RWPE2 (cell line): Measurements from ENCODE around the gene P3H2.

Source experiments
- ATAC-seq: fragments of 200-7000 bp; cut with Tn5 transposase; 3 replicates; pipeline ENCODE4 v1.9.1; 2021; ENCODE audit warnings: low read depth
- DNase-seq: peaks from one replicate; pipeline ENCODE4 v3.0.0-alpha.2; 2020; ENCODE audit warnings: low spot score
- H3K27ac ChIP-seq: fragments of 450-650 bp; 2 replicates; pipeline ENCODE4 v1.5.1; 2017; ENCODE audit warnings: mild to moderate bottlenecking; ENCODE audit not compliant: poor library complexity, severe bottlenecking
- H3K27me3 ChIP-seq: fragments of 250-450 bp; sonication (Bioruptor Pico); 2 replicates; pipeline ENCODE4 v1.5.1; 2021; ENCODE audit warnings: mild to moderate bottlenecking, moderate library complexity; ENCODE audit not compliant: insufficient read depth, poor library complexity, severe bottlenecking
- H3K36me3 ChIP-seq: fragments of 250-450 bp; sonication (Bioruptor Pico); 2 replicates; pipeline ENCODE4 v1.5.1; 2020; ENCODE audit warnings: low read depth, mild to moderate bottlenecking, moderate library complexity
- H3K4me1 ChIP-seq: fragments of 250-450 bp; sonication (Bioruptor Pico); 2 replicates; pipeline ENCODE4 v1.5.1; 2021; ENCODE audit warnings: mild to moderate bottlenecking, moderate library complexity; ENCODE audit not compliant: insufficient read depth, poor library complexity, severe bottlenecking
- H3K4me3 ChIP-seq: fragments of 250-450 bp; sonication (Bioruptor Pico); 2 replicates; pipeline ENCODE4 v1.5.1; 2021; ENCODE audit warnings: mild to moderate bottlenecking, moderate library complexity; ENCODE audit not compliant: severe bottlenecking
- H3K9me3 ChIP-seq: fragments of 250-450 bp; sonication (Bioruptor Pico); 2 replicates; pipeline ENCODE4 v1.5.1; 2021; ENCODE audit warnings: mild to moderate bottlenecking, moderate library complexity; ENCODE audit not compliant: severe bottlenecking
- CTCF ChIP-seq: fragments of 450-650 bp; IDR thresholded peaks from one replicate; pipeline ENCODE4 v1.5.1; 2017; ENCODE audit warnings: mild to moderate bottlenecking, moderate library complexity; ENCODE audit not compliant: poor library complexity, severe bottlenecking

Gene P3H2

DNA sequence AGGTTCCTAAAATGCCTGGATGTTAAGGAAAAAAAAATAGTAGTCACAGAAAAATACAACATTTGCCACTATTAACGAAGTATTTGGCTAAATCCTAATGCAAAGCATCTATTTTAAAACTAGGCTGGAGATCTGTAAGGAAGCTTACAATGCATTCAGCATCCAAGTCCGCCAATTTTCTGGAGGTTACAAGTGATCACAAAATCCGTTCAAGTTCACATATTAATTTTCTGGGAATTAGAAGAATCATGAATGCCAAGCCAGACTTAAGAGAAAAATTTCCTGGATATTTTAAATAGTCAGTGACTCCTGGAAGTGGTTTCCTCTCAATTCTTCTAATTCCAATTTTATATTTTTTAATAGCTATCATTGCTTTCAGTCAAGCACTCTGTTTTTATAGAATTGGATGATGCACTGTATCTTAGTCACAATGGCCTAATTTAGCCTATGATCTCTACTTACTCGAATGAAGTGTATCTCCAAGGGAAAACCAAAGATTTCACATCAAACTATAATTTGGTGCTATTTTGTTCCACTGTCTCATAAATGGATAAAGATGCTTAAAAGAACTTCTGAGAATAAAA, 60.4 kb downstream of the P3H2 start:
- DNase-seq (no peak), ATAC-seq (no peak)
- H3K4me3 ChIP-seq, result no peak overlapping the region
- peaks cover 8% of the 10 kb centered on the region for H3K4me1 ChIP-seq
- no peak for TF ChIP-seq CTCF
- H3K36me3 ChIP-seq, result no peaks in the 10 kb centered on the region
- H3K27me3 ChIP-seq, result no peaks in the 10 kb centered on the region
- no peak overlapping the region for H3K27ac ChIP-seq
- no peaks in the 10 kb centered on the region for H3K9me3 ChIP-seq

DNA sequence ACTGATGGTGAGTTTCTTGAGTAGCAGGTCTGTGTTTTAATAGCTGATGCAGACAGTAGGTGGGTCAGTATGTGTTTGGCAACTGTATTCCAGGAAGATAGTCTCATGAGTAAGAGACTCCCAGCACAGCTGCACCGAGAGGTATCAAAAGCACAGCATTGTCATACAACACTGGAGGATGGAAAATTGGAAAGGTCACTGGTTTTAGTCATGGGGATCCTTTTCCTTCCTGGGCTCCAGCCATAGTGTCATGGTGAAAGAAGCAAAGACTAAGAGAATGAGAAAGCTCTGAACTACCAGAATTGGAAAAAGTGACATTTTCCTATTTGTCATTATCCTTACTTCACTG, 61.5 kb downstream of the P3H2 start:
- Histone ChIP-seq H3K4me1 (peaks cover 8% of the 10 kb centered on the region), H3K27ac (no peak overlapping the region), H3K4me3 (no peak overlapping the region), H3K9me3 (no peaks in the 10 kb centered on the region), H3K36me3 (no peaks in the 10 kb centered on the region), H3K27me3 (no peaks in the 10 kb centered on the region)
- no peak for ATAC-seq
- no peak for DNase-seq
- no peak for TF ChIP-seq CTCF

DNA sequence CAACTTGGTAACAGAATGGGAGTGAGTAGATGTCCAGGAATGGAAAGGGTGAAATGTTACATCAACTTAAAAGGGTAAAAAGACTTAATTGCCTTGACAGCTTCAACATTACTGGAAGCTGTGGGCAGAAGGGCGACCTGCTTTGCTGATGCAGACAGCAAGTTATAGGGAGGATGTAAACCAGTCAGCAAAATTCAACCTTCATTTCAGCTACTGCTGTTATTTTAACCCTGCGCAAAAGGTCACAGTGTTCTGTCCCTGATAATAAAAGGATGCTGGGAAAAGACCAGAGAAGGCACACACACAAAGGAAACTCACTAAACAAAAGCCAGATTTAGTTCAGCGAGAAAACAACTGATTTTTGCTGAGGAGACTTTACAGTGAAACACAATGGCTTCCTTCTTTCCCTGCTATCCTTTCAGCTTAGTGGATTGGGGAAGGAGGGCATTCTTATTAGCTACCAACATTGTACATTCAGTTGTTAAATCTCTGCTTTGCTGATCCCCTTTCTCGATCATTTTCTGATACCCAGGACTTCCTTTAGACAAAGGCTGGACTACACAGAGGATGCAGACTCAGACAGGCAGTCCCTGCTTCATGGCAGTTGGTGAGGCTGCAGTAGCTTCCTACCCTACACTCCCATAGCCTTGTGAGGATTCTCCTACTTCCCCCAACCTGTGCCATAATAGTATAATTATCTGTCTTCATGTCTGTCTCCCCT, 62.0 kb downstream of the P3H2 start:
- H3K9me3 ChIP-seq, result no peaks in the 10 kb centered on the region
- ATAC-seq, result no peak
- H3K36me3 ChIP-seq, result no peaks in the 10 kb centered on the region
- TF ChIP-seq CTCF, result no peak
- H3K4me3 ChIP-seq, result no peak overlapping the region
- H3K4me1 ChIP-seq, result peaks cover 12% of the 10 kb centered on the region
- H3K27ac ChIP-seq, result no peak overlapping the region
- no peak for DNase-seq
- no peaks in the 10 kb centered on the region for H3K27me3 ChIP-seq

- ATAC-seq (no peak), DNase-seq (no peak)
- Histone ChIP-seq H3K27ac (no peak overlapping the region), H3K4me1 (peaks cover 9% of the 10 kb centered on the region), H3K4me3 (no peak overlapping the region), H3K9me3 (no peaks in the 10 kb centered on the region), H3K27me3 (no peaks in the 10 kb centered on the region), H3K36me3 (no peaks in the 10 kb centered on the region)
- no peak for TF ChIP-seq CTCF
Observed at GRCh38 chr3:190056742-190057141, 64.0 kb downstream of the P3H2 start.

GRCh38 chr3:190055773-190056172, 64.9 kb downstream of the P3H2 start:
- ATAC-seq, result no peak
- no peak for TF ChIP-seq CTCF
- Histone ChIP-seq H3K9me3 (no peaks in the 10 kb centered on the region), H3K4me3 (no peak overlapping the region), H3K36me3 (no peaks in the 10 kb centered on the region), H3K27ac (no peak overlapping the region), H3K4me1 (peaks cover 9% of the 10 kb centered on the region), H3K27me3 (no peaks in the 10 kb centered on the region)
- no peak for DNase-seq
